Thoracic aorta (tissue), 2 donors: Measurements from ENCODE around the gene CENPL. TPM values are rescaled to one million over a fixed set of nuclear protein-coding genes. Genes with fewer than 3 reads are reported as not detected.

ENCODE experiments used
- ATAC-seq: fragments of 150-250 bp; one replicate; pipeline ENCODE4 v1.8.0; 2017; ENCODE audit warnings: low read depth; ENCODE audit not compliant: insufficient number of reproducible peaks, low FRiP score
- DNase-seq: peaks from one replicate; pipeline ENCODE4 v3.0.0-alpha.2; 2020; ENCODE audit warnings: low spot score
- H3K27ac ChIP-seq, 2 donors: fragments of 200-600 bp; sonication (generic); 1 replicate in 1 of 2; 2 replicates in 1 of 2; pipeline ENCODE4 v1.5.1; 2016; ENCODE audit warnings: mild to moderate bottlenecking in 2 of 2, moderate library complexity in 2 of 2
- H3K27me3 ChIP-seq: fragments of 200-600 bp; sonication (generic); replicated peaks from 2 replicates; pipeline ENCODE4 v1.6.0; 2016; ENCODE audit warnings: mild to moderate bottlenecking; ENCODE audit not compliant: insufficient read depth
- H3K36me3 ChIP-seq: fragments of 200-600 bp; sonication (generic); one replicate; pipeline ENCODE4 v1.5.1; 2016
- H3K4me1 ChIP-seq, 2 donors: fragments of 200-600 bp; sonication (generic); 1 replicate in 1 of 2; 2 replicates in 1 of 2; pipeline versions ENCODE4 v1.5.1 to v1.6.0; 2016; ENCODE audit warnings: low read depth in 2 of 2, mild to moderate bottlenecking in 1 of 2; ENCODE audit not compliant: control insufficient read depth in 1 of 2
- H3K4me3 ChIP-seq: fragments of 200-600 bp; sonication (generic); 2 replicates; pipeline ENCODE4 v1.5.1; 2016; ENCODE audit warnings: mild to moderate bottlenecking
- H3K9me3 ChIP-seq: fragments of 200-600 bp; sonication (generic); 2 replicates; pipeline ENCODE4 v1.5.1; 2016
- total RNA-seq, 2 donors: library from RNA; depleted of rRNA; stranded (reverse); fragments of >200 nt; gene quantifications; one replicate each; pipeline versions ENCODE4 v1.1.0 to v1.2.3, GENCODE V29; 2016
- TF ChIP-seq, protein P1 (sequence below): fragments of 200-600 bp; sonication (generic); IDR thresholded peaks from one replicate; pipeline ENCODE4 v1.5.1; 2019; ENCODE audit warnings: antibody characterized with exemption

Gene CENPL, protein sequence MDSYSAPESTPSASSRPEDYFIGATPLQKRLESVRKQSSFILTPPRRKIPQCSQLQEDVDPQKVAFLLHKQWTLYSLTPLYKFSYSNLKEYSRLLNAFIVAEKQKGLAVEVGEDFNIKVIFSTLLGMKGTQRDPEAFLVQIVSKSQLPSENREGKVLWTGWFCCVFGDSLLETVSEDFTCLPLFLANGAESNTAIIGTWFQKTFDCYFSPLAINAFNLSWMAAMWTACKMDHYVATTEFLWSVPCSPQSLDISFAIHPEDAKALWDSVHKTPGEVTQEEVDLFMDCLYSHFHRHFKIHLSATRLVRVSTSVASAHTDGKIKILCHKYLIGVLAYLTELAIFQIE
- total RNA-seq: 1 to 10 TPM; 1.5 to 3.3 TPM

DNA sequence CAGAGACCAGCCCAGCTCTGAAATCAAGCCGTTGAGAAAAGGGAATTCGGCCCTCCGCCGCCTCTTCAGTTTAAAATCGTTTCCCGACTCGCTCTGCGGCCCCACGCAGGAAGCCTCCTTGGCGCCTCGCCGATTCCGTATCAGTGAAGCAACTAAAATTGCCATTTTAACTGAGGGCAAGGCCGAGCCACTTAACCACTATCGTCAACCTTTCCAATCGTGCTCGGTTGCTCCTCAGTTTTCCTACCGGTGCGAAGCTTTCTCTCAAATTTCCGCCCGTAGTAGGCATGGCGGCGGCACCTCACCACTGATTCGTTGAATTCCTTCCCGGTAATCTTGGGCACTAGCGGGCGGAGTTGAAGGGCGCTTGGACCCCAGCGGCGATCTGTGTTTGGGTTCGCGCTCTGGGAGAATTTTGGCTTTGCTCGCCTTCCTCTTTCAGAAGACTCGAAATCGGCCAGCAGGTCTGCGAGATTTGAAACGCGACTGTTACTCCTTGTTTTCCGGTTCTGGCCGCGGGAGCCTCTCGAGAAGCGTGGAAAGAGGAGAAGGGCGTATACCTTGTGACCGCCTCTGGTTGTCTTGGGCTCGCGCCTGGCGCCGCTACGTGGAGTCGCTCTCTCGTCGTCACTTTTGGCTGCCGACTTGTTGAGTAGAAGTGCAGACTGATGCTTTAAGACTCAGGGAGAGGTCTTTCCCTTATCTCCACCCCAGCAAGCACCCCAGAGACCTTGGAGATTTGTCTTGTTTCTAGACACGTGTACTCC lies at the start of gene CENPL, which contains the start of gene DARS2:
TSS of gene CENPL (minus strand) at position 569 of the 767 bp plus-strand sequence. CDS start 13,584 bp downstream, outside the sequence.
TSS of gene DARS2 (plus strand) at position 359 of the 767 bp plus-strand sequence. CDS start 557 bp downstream, outside the sequence.
- Histone ChIP-seq H3K36me3 (no peaks in the 10 kb centered on the region), H3K9me3 (no peaks in the 10 kb centered on the region), H3K4me1 (peaks cover 7 to 11% of the 10 kb centered on the region in 2 donors), H3K27me3 (no peaks in the 10 kb centered on the region), H3K4me3 (peak within 1 kb of the TSS; percentile 92), H3K27ac (peak within 1 kb of the TSS; percentile 90 to 96)
- DNase-seq: peak; percentile 88
- TF ChIP-seq, protein P1, sequence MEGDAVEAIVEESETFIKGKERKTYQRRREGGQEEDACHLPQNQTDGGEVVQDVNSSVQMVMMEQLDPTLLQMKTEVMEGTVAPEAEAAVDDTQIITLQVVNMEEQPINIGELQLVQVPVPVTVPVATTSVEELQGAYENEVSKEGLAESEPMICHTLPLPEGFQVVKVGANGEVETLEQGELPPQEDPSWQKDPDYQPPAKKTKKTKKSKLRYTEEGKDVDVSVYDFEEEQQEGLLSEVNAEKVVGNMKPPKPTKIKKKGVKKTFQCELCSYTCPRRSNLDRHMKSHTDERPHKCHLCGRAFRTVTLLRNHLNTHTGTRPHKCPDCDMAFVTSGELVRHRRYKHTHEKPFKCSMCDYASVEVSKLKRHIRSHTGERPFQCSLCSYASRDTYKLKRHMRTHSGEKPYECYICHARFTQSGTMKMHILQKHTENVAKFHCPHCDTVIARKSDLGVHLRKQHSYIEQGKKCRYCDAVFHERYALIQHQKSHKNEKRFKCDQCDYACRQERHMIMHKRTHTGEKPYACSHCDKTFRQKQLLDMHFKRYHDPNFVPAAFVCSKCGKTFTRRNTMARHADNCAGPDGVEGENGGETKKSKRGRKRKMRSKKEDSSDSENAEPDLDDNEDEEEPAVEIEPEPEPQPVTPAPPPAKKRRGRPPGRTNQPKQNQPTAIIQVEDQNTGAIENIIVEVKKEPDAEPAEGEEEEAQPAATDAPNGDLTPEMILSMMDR: no peak
- peak; percentile 99 for ATAC-seq

GRCh38 chr1:173871500-173871899 lies 46.8 kb upstream of the CENPL start:
- peaks cover 7 to 25% of the 10 kb centered on the region in 2 donors for H3K4me1 ChIP-seq
- ATAC-seq (no peak), DNase-seq (no peak)
- peaks cover 15% of the 10 kb centered on the region for H3K36me3 ChIP-seq
- H3K9me3 ChIP-seq: no peaks in the 10 kb centered on the region
- H3K27me3 ChIP-seq: no peaks in the 10 kb centered on the region
- TF ChIP-seq, protein P1: no peak
- H3K27ac ChIP-seq: no peak overlapping the region
- no peak overlapping the region for H3K4me3 ChIP-seq

DNA sequence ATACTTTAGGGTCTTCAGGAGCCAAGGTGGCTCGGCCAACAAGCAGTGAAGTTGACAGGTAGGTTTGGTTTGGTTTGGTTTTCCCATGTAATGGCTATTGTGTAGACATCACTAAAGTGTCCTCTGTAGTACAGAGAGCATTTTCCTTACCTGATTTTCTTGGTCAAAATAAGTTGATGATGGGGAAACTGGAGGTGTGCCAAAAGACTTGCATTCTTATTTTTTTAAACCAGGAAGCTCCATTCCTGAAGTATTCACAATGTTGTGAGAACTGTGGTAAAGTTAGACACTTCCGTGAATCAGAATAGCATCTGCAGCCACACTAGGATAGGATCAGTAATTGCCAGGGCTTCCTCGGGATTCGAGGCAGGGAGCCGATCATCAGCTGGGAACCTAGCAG lies 46.4 kb upstream of the CENPL start:
- DNase-seq (no peak), ATAC-seq (no peak)
- Histone ChIP-seq H3K27me3 (no peaks in the 10 kb centered on the region), H3K4me3 (no peak overlapping the region), H3K36me3 (peaks cover 11% of the 10 kb centered on the region), H3K9me3 (no peaks in the 10 kb centered on the region), H3K4me1 (peaks cover 9 to 29% of the 10 kb centered on the region in 2 donors), H3K27ac (no peak overlapping the region)
- TF ChIP-seq, protein P1: no peak

GRCh38 chr1:173870252-173871075 lies 45.8 kb upstream of the CENPL start:
- H3K9me3 ChIP-seq: no peaks in the 10 kb centered on the region
- H3K27me3 ChIP-seq: no peaks in the 10 kb centered on the region
- H3K27ac ChIP-seq: no peak overlapping the region
- TF ChIP-seq, protein P1: no peak
- peaks cover 8% of the 10 kb centered on the region for H3K36me3 ChIP-seq
- no peak overlapping the region for H3K4me3 ChIP-seq
- ATAC-seq (no peak), DNase-seq (no peak)
- H3K4me1 ChIP-seq: peaks cover 14 to 35% of the 10 kb centered on the region in 2 donors
